ENCODE results near the gene ADAMTS6.

Gene ADAMTS6

DNA sequence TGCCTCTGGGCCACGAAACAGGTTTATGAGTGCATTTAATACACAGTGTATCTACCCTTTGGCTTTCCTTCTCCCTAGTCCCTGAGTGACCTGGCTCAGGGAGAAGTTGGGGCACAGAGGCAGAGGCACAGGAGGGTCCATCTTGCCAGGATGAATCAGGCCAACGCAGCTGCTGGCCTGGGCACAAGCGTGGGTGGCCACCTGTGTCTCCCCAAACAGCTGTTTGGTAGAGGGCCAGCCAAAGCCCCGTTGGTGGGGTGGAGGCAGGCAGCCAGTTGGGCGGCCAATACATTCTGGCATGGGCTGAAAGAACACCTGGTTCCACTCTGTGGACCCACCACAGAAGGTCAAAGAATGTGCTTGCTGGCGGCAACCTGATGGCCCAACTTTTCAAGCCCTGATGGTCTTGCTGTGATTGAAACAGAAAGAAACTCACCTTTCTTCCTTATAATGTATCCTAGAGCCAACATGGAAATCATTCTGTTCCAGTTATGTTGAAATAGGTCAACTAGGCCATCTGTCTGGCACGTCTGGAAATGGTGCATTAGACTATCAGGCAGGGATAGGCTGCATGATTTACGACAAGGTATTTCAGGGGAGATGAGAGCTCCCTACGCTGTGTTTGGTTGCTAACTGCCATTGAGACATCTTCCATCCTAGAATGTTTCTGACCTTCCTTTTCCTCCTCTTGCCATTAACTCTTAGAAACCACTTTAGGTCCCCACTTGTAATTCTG, 337.4 kb downstream of the ADAMTS6 start:
- DNase-seq (ENCODE audit: low spot score), result no peak

DNA sequence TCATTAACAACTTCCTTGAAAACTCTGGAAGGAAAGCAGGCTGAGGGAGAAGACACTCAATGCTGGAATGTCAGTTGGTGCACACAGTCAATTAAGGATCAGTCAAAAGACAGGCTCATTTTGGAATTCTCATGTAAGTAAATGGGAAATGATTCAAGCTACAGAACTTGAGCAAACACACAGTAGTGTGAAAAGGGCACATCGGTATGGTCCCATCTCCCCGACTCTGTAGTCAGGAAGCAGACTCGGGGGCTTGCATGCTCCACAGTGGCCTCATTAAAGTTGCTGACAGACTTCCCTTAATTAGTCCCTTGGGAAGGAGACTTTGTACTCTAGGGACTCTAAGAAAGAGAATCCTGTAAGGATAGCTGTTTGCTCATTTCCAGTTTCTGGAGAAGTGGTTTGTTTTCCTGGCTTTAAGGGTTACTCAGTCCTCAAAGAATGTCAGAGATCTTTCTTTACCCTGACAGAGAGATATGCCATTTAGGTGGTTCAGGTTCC, 339.2 kb downstream of the ADAMTS6 start:
- DNase-seq (ENCODE audit: low spot score), result no peak

DNA sequence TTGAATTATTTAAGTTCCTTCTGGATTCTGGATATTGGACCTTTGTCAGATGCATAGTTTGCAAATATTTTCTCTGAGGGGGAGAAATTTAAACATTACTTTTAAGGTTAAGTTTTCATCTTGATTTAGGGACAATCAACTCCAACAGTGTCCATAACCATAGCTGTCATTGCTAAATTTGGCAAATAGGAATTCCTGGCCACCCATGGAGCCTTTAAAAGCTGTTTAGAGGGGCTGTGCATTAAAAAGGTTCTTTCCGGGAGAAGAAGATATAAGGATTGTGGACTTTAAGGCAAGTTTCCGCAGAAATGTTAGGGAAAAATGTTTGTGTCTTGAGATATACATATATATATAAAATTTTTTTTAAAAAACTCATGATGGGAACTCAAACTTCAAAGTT, 339.7 kb downstream of the ADAMTS6 start:
- no peak for DNase-seq (ENCODE audit: low spot score)

DNA sequence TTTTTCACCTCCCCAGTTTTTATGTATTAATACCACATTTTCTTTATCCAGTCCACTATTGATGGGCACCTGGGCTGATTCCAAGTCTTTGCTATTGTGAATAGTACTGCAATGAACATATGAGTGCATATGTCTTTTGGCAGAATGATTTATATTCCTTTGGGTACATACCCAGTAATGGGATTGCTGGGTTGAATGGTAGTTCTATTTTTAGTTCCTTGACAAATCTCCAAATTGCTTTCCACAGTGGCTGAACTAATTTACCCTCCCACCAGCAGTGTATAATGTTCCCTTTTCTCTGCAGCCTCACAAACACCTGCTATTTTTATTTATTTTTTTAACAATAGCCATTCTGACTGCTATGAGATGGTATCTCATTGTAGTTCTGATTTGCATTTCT, 340.2 kb downstream of the ADAMTS6 start:
- no peak for DNase-seq (ENCODE audit: low spot score)

DNA sequence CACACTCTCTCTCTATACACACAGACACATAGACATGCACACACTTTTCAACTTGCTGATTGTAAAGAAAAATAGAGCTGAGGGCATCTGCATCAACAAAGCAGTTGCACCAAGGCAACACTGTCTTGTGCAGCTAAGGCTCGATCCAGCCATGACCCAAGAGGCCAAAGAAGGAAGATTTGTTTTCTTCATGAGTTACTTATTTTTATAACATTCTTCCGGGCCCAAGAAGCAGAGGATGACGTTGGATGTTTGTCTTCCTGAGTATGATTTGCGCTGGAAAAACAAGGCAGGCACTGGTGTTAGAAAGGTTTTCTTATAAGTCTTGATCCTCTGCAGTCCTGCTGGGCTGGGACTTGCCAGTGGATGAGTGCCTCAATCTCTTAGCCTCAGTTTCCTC, 344.1 kb downstream of the ADAMTS6 start:
- DNase-seq (ENCODE audit: low spot score), result no peak

DNA sequence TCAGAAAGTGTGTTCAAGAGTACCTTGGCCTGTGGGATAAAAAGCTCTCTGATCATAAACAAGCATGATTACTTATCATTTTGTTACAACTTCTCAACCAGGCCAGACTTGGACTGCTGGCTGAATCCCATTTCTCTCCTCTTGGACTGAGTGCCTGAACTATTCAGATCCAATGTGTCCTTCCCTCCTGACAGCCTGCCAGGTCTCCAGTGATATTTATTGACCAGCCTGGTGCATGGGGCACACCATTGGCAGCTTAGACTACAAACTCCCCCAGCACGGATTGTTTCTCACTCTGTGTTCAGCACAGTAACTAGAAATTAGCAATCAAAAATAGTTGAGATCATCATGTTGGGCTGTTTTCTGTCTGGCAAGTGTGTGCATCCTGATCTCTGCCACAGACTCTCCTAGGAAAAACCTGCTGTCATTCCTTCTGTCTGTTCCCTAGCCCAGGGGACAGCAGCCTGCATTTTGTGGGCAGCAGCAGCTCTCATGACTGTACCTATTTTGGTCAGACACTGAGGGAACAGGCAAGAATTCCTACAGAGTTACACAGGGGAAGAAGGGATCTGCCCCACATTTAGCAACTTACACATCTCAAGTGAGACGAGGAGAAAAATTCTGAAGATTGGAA, 348.1 kb downstream of the ADAMTS6 start:
- DNase-seq (ENCODE audit: low spot score), result no peak

DNA sequence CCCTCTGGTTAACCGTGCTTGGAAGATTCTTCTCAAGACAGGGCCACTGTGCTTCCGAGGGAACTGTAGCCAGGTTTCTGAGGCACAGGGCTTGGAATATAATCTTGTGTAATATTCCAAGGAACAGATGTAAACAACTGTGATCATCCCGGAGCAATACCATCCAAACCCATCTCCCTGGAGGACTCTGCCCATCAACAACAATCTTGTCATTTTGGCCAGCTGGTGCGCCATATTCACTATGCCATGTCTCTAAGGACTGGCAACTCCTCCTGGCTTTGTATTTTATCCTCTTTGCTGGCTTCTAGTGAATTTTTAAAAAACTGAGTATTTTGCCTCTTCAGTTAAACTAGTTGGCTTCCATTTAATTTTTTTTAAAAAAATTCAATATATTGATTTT, 349.3 kb downstream of the ADAMTS6 start:
- DNase-seq (ENCODE audit: low spot score), result no peak

DNA sequence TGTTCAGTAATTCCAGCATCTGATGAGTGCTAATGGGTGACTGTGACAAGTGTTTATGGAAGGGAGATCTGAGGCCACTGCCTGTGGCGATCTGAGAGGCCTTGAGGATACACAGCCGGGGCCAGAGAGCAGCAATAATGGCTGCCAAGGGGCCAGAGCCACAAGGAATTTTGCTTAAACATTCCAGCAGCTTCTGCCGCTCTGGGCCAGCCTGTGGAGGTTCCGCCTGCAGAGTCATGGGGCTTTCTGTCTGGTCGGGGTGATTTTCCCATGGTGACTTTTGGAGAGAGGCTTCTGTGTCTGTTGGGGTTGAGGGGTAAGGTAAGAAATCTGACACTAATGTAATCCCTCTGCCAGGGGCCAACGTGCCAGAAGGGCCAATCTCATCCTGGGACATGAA, 353.5 kb downstream of the ADAMTS6 start:
- no peak for DNase-seq (ENCODE audit: low spot score)

DNA sequence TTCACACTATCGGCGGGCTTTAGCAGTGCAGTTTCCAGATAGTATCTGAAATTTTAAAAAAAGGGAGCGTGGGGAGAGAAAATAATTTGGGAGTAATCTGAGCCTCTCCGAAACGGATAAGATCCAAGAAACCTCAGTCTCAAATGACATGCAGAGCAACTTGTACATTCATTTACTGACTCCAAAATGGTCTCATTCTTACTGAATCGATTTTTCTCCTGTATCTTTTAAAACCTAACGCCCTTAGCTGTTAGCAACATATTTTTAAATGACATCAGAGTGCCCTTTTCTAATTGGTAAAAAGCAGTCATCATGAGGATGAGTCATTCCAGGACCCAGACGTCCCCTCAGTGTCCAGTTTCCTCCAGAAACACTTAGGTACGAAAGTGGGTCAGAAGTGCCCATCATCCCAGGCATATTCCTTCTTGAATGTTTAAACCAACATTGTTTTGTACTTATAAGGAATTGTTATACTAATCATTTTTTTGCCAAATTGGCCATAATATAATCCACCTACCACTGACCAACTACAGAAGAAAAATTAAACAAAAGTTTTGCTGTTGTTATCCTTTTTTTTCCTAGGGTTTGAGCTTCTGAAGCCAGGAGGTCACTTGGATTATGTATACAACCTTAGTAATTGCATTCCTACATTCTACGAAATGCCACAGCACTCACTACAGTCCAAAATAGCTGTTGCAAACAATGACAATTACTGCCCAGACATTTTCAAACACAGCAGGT, 354.4 kb downstream of the ADAMTS6 start:
- peak; percentile 13 for DNase-seq (ENCODE audit: low spot score)

DNA sequence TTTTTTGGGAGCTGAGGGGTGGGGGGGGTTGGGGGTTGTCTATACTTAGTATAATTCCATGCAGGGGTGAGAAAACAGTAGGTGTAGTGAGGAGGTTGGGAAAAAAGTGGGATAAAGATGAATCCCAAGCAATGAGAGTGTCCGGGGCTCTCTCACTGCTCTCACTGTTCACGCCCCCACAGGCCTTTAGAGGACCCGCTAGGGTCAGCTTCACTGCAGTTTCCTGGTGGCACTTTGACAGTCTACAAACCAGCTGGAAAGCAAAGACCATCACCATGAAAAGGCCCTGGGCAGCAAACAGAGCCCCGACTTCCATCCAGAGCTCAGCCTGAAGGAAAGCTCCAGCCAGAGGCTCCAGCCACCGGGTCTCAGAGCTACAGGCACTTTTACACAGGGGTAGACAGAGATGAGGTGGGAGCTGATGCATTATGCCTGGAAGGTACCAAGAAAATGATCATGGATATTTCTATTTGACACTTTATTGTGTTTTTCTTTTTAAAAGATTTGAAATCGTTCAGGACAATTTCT, 355.1 kb downstream of the ADAMTS6 start:
- DNase-seq (ENCODE audit: low spot score), result peak; percentile 39

DNA sequence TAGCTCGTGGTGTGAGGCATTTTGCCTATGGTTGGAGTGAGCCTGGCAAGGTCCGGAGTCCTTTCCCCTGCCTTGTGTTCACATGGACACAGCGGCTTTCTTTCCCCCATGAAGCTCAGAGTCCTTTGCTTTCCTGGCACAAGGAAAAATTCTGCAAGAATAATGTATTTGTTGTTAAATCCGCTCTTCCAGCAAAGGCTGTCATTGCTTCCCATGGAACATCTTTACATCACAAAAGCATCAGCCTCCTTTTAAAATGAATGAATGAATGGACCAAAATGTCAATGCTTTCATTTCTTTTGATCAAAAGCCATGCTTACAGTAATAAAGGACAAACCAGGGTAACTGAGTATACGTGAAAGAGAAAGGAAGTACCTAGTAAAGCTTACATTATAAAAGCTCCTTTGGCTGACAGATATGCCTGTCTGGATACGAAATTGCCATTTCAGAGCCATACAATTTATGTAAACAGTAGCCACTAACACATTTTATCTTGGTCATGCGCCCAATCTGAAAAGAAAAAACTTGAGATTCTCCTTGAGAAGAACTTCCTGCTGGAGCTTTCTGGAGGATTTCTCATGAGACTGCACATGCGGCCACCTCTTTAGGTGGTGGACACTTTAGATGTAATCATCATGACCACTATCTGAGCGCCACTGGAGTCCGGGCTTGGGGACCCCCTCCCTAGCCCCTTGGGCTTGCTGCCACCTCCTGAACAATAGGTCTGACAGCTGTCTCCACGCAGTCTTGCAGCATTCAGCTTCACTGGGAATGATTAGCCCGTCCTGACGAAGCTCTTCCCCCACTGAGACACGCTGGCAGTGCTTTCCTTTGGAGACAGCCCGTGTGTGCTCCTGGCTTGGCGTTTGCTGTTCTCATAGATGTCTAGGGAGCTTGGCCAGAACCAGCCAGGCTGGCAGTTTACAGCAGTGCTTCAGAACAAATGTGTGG, 355.9 kb downstream of the ADAMTS6 start:
- DNase-seq (ENCODE audit: low spot score), result peak; percentile 46

DNA sequence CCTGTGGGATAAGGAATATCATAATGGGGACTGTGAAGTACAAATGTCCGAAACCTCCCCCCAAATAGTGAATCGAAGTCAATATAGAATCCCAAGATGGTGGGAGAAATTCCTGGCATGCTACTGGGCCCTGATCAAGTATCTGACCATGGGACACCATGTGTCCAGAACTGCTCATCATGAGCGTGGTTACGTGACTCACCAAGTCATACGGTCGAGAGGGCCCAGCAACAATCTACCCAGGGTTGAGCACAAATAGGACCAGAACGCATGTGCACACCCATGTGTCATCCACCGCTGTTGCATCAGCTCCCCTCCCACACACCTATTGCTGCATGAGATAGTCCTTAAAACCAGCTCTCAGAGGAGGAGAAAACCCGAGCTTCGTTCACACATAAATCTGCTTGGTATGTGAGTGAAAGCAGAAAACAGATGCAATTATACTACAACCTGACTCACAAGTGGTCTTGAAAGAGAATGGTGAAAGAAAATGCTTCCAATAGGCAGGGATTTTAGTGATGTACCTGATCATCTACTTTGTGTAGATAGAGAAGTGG, 359.8 kb downstream of the ADAMTS6 start:
- no peak for DNase-seq (ENCODE audit: low spot score)

DNA sequence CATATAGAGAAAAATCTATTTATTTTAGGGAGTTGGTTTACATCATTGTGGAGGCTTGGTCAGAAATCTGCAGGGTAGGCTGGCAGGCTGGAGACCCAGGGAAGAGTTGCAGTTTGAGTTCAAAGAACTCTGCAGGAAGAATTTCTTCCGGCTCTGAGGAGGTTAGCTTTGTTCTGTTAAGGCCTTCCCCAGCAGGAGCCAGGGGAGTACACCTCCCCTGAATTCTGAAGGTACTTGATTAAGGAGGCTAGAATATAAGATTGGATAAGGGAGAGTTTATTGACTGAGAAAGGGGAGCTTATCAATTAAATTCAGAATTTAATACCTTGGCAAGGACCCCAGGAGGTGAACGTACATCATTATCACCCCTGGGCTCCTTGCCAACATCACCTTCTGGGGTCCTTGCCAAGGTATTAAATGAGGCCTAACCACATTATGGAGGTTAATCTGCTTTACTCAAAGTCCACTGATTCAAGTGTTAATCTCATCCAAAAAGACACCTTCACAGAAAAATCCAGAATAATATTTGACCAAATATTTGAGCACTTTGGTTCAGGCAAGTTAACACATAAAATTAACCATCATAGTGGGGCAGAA, 361.3 kb downstream of the ADAMTS6 start:
- no peak for DNase-seq (ENCODE audit: low spot score)

DNA sequence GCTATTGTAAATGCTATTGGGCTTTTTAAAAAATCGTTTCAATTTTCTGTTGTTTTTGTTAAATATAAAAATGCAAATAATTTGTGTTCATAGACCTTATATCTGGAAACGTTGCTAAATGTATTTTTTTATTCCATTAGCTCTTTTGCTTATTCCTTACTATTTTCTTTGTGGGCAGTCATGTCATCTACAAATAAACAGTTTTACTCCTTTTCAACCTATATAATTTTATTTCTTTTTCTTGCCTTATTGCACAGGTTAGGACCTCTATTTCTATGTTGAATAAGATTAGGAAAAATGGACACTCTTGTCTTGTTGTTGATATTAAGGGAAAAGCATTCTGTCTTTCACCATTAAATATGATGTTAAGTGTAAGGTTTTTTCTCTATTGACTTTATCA, 364.2 kb downstream of the ADAMTS6 start:
- DNase-seq (ENCODE audit: low spot score), result no peak

DNA sequence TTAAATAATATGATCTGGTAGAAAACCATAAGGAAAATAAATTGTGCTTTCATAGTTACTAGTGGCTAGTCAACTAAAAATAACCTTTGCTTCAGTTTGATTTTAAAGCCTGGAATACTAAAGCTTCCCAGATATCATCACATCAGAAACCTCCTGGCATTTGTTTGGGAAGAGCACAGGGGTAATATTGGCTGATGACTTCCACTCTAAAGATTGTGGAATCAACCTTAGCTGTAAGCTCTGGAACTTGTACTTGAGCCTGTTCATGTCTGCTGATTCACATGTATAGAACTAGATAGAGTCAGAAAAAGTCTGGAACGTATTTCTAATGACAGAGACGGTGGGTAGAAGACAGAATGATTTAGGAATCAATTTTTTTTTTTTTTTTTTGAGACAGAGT, 367.9 kb downstream of the ADAMTS6 start:
- no peak for DNase-seq (ENCODE audit: low spot score)

DNA sequence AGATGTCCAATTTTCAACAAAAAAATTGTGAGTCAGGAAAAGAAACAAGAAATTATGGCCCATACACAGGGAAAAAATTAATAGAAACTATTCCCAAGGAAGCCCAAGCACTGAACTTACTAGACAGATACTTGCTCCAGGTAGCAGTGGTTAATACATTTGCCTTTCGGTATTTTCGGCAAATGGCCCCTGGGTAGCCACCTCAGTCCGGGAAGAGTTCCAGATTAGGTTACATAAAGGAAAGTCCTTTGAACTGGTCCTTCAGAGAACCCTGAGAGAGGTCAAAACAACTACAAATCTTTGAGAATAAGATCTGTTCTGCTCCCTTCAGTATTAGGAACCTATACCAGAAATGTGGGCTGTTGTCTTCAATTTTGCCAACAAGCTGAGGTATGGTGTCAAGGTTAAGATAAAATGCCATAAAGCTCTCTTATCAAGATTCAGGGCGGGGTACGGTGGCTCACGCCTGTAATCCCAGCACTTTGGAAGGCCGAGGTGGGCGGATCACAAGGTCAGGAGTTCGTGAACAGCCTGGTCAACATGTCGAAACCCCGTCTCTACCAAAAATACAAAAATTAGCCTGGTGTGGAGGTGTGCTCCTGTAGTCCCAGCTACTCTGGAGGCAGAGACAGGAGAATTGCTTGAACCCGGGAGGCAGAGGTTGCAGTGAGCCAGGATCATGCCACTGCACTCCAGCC, 369.6 kb downstream of the ADAMTS6 start:
- DNase-seq (ENCODE audit: low spot score), result no peak

DNA sequence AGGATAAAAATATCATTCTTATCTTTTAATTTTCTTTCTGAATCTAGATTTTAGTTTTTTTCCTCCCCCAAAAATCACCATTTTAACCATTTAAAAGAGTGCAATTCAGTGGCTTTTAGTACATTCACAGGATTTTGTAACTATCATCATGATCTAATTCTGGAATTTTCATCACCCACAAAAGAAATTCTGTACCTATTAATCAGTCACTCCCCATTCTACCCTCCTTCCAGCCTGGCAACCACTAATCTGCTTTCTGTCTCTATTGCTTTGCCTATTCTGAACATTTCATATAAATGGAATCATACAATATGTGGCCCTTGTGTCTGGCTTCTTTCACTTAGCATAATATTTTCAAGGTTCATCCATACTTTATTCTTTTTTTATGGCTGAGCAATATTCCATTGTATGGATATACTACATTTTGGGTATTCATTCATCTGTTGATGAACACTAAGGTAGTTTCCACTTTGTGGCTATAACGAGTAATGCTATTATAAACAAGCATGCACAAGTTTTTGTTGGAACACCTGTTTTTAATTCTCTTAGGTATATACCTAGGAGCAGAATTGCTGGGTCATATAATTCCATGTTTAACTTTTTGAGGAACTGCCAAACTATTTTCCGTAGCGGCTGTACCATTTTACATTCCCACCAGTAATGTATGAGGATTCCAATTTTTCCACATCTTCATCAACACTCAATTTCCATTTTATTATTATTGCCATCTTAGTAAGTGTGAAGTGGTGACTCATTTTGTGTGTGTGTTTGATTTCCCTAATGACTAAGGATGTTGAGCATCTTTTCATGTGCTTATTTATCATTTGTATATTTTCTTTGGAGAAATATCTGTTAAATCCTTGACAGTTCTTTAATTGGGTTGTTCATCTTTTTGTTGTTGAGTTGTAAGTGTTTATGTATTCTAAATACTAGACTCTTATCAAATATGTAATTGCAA, 372.7 kb downstream of the ADAMTS6 start:
- no peak for DNase-seq (ENCODE audit: low spot score)

DNA sequence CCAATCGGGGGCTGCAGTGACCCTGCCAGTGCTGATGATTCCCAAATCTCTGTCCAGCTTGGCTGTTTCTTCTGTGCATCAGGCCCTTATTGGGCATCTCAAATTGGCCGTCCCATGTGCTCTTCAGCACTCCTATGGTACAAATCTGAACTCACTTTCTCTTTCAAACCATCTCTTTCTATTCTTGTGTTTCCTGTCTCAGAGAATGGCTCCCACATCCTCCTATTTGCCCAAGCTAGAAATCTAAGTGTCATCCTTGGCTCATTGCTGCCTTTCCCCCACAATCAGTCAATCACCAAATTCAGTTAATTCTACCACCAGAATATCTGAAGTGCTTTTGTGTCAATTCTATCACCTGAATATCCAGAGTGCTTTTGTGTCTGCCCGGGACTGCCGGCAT, 376.4 kb downstream of the ADAMTS6 start:
- no peak for DNase-seq (ENCODE audit: low spot score)

DNA sequence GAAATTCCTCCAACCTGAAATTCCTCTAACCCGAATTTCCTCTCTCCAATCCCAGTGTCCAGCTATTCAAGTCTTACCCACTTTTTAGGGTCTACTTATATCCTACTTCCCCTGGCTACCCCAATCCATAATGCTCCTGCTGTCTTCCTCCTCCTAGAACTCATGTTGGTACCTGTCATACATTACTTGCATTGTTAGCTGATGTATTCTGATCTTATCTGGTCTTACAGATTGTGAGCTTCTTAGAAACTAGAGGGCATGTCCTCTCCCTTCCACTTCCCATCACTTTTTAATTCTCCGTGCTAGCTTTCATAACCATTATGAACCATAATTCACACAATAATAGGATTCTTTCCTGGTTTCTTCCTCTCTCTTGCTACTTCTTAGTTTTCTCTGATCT, 376.9 kb downstream of the ADAMTS6 start:
- DNase-seq (ENCODE audit: low spot score), result no peak

All from SK-N-DZ (cell line).